H1 (cell line): ENCODE measurements around the gene TNFRSF8. TPM values are rescaled to one million over a fixed set of nuclear protein-coding genes. Genes with fewer than 3 reads are reported as not detected.
A peak's percentile ranks its signal among the peaks of the same experiment; 100 is the strongest.

ENCODE experiments used
- CTCF ChIA-PET: fragments of 300-600 bp; sonication (Branson Sonifier 250); formaldehyde crosslinking; loops from one replicate; lab custom pipeline; 2021; ENCODE audit not compliant: partially characterized antibody; lab: Charles Lee
- POLR2A ChIA-PET: fragments of 300-600 bp; sonication (Branson Sonifier 250); formaldehyde crosslinking; loops from one replicate; lab custom pipeline; 2021; ENCODE audit warnings: inconsistent platforms; ENCODE audit not compliant: partially characterized antibody; lab: Charles Lee
- DNase-seq, 2 experiments: peaks; one replicate each; pipeline versions ENCODE4 v3.0.0 to v3.0.0-alpha.2; 2010 to 2022; ENCODE audit warnings: low spot score in 2 of 2, low read depth in 1 of 2, mixed read lengths in 1 of 2
- FAIRE-seq: peaks from 2 replicates; lab custom pipeline; 2011; peaks lifted over from hg19 to GRCh38; lab: Jason Lieb, UNC
- H2AFZ ChIP-seq: 2 replicates; pipeline ENCODE4 v1.8.1; 2012; ENCODE audit warnings: low read length, inconsistent platforms
- H2AK5ac ChIP-seq: 2 replicates; pipeline ENCODE4 v1.6.1; 2013; ENCODE audit warnings: low read depth, low read length
- H2BK120ac ChIP-seq: replicated peaks from 2 replicates; pipeline ENCODE3; 2013; ENCODE audit warnings: low read depth, low read length, inconsistent platforms
- H2BK12ac ChIP-seq: 2 replicates; pipeline ENCODE4 v1.6.1; 2013; ENCODE audit warnings: low read depth, low read length
- H2BK15ac ChIP-seq: 2 replicates; pipeline ENCODE4 v1.6.1; 2013; ENCODE audit warnings: low read length
- H2BK20ac ChIP-seq: 2 replicates; pipeline ENCODE4 v1.6.1; 2013; ENCODE audit warnings: low read length
- H2BK5ac ChIP-seq: 2 replicates; pipeline ENCODE4 v1.6.1; 2013; ENCODE audit warnings: low read depth, low read length
- H3K14ac ChIP-seq: 2 replicates; pipeline ENCODE4 v1.6.1; 2013; ENCODE audit warnings: inconsistent platforms; ENCODE audit not compliant: insufficient read length
- H3K18ac ChIP-seq: 2 replicates; pipeline ENCODE4 v1.6.1; 2013; ENCODE audit warnings: low read length; ENCODE audit errors: extremely low read depth
- H3K23ac ChIP-seq: 2 replicates; pipeline ENCODE4 v1.6.1; 2013; ENCODE audit warnings: inconsistent platforms; ENCODE audit not compliant: insufficient read length
- H3K23me2 ChIP-seq: 2 replicates; pipeline ENCODE4 v1.6.1; 2013; ENCODE audit warnings: low read depth, low read length
- H3K27ac ChIP-seq: 2 replicates; pipeline ENCODE4 v1.6.1; 2011; ENCODE audit warnings: low read depth, low read length, inconsistent platforms
- H3K27me3 ChIP-seq, 4 experiments: replicated peaks in 1 of 4; 1 replicate in 1 of 4; 2 replicates in 3 of 4; pipeline versions ENCODE4 v1.6.1 to v1.8.1; 2011 to 2013; ENCODE audit warnings: low read length in 3 of 4, mild to moderate bottlenecking in 3 of 4, inconsistent platforms in 2 of 4, mixed read lengths in 2 of 4, moderate library complexity in 1 of 4; ENCODE audit not compliant: control insufficient read depth in 3 of 4, insufficient read depth in 3 of 4; ENCODE audit errors: extremely low read depth in 1 of 4
- H3K36me3 ChIP-seq, 4 experiments: 2 replicates each; pipeline versions ENCODE4 v1.6.1 to v1.8.1; 2011 to 2013; ENCODE audit warnings: mild to moderate bottlenecking in 4 of 4, low read length in 3 of 4, moderate library complexity in 2 of 4, control low read depth in 1 of 4, inconsistent platforms in 1 of 4; ENCODE audit not compliant: insufficient read depth in 4 of 4, control insufficient read depth in 2 of 4
- H3K4ac ChIP-seq: replicated peaks from 2 replicates; pipeline ENCODE3; 2013; ENCODE audit warnings: low read length, low read depth, mixed read lengths, inconsistent platforms; ENCODE audit not compliant: insufficient read length
- H3K4me1 ChIP-seq, 4 experiments: replicated peaks in 1 of 4; 1 replicate in 1 of 4; 2 replicates in 3 of 4; pipeline versions ENCODE4 v1.6.1 to v1.8.1; 2011 to 2013; ENCODE audit warnings: low read length in 3 of 4, inconsistent platforms in 2 of 4, mixed read lengths in 1 of 4; ENCODE audit not compliant: insufficient read depth in 4 of 4, control insufficient read depth in 3 of 4
- H3K4me2 ChIP-seq, 2 experiments: 2 replicates each; pipeline versions ENCODE4 v1.6.1 to v1.8.1; 2011 to 2013; ENCODE audit warnings: low read depth in 2 of 2, low read length in 2 of 2, control low read depth in 1 of 2, inconsistent platforms in 1 of 2, mild to moderate bottlenecking in 1 of 2; ENCODE audit not compliant: insufficient read depth in 1 of 2
- H3K4me3 ChIP-seq, 4 experiments: fragments of 200-600, 300-600 bp in 1 of 4; sonication (generic), shearing (Covaris generic), sonication (Bioruptor Twin) in 1 of 4; 2 replicates each; pipeline versions ENCODE4 v1.5.1 to v1.8.1; 2011 to 2016; ENCODE audit warnings: low read length in 4 of 4, low read depth in 3 of 4, control low read depth in 2 of 4, inconsistent platforms in 2 of 4, mild to moderate bottlenecking in 2 of 4, mixed read lengths in 1 of 4, moderate library complexity in 1 of 4; ENCODE audit not compliant: insufficient read depth in 2 of 4; ENCODE audit errors: extremely low read depth in 1 of 4
- H3K56ac ChIP-seq: replicated peaks from 2 replicates; pipeline ENCODE3; 2013; ENCODE audit warnings: low read depth, mild to moderate bottlenecking, mixed read lengths, low read length, inconsistent platforms; ENCODE audit not compliant: insufficient read length
- H3K79me1 ChIP-seq: 2 replicates; pipeline ENCODE4 v1.6.1; 2013; ENCODE audit warnings: low read depth, low read length, control low read depth
- H3K79me2 ChIP-seq, 2 experiments: 2 replicates each; pipeline versions ENCODE4 v1.6.1 to v1.8.1; 2012 to 2013; ENCODE audit warnings: low read length in 2 of 2, mild to moderate bottlenecking in 2 of 2, inconsistent platforms in 1 of 2; ENCODE audit not compliant: insufficient read depth in 2 of 2, control insufficient read depth in 1 of 2
- H3K9ac ChIP-seq, 4 experiments: replicated peaks in 1 of 4; 1 replicate in 1 of 4; 2 replicates in 3 of 4; pipeline versions ENCODE4 v1.6.1 to v1.8.1; 2011 to 2013; ENCODE audit warnings: low read depth in 3 of 4, low read length in 3 of 4, control low read depth in 2 of 4, mild to moderate bottlenecking in 2 of 4, moderate library complexity in 2 of 4, inconsistent platforms in 1 of 4; ENCODE audit errors: extremely low read depth in 1 of 4
- H3K9me3 ChIP-seq, 2 experiments: 2 replicates each; pipeline versions ENCODE4 v1.6.1 to v1.8.1; 2012 to 2013; ENCODE audit warnings: mild to moderate bottlenecking in 2 of 2, moderate library complexity in 2 of 2, control low read depth in 1 of 2, inconsistent platforms in 1 of 2, low read depth in 1 of 2, low read length in 1 of 2, mixed read lengths in 1 of 2; ENCODE audit not compliant: insufficient read depth in 2 of 2
- H4K20me1 ChIP-seq, 2 experiments: replicated peaks in 1 of 2; 2 replicates each; pipeline versions ENCODE3 to v1.8.1; 2011 to 2013; ENCODE audit warnings: inconsistent platforms in 2 of 2, low read length in 2 of 2, mild to moderate bottlenecking in 1 of 2; ENCODE audit not compliant: insufficient read depth in 2 of 2, control insufficient read depth in 1 of 2
- H4K5ac ChIP-seq: 2 replicates; pipeline ENCODE4 v1.6.1; 2013; ENCODE audit warnings: low read length, low read depth, mixed read lengths, inconsistent platforms; ENCODE audit not compliant: insufficient read length
- H4K8ac ChIP-seq: 2 replicates; pipeline ENCODE4 v1.8.0; 2013; ENCODE audit warnings: mild to moderate bottlenecking, moderate library complexity, low read length, inconsistent platforms; ENCODE audit not compliant: insufficient read depth; ENCODE audit errors: extremely low read depth
- H4K91ac ChIP-seq: replicated peaks from 2 replicates; pipeline ENCODE3; 2013; ENCODE audit warnings: low read length, mixed read lengths, inconsistent platforms; ENCODE audit not compliant: insufficient read length
- CREB1 ChIP-seq: IDR thresholded peaks from 2 replicates; pipeline ENCODE4 v1.6.1; 2012; ENCODE audit warnings: inconsistent platforms
- EP300 ChIP-seq, 2 experiments: IDR thresholded peaks; 1 replicate in 1 of 2; 2 replicates in 1 of 2; pipeline ENCODE4 v1.6.1; 2011 to 2012; ENCODE audit warnings: low read depth in 2 of 2, low read length in 2 of 2, mild to moderate bottlenecking in 2 of 2, borderline replicate concordance in 1 of 2, inconsistent platforms in 1 of 2, moderate library complexity in 1 of 2
- FOSL1 ChIP-seq: IDR thresholded peaks from 2 replicates; pipeline ENCODE4 v1.6.1; 2011; ENCODE audit warnings: mild to moderate bottlenecking, low read depth, low read length, moderate library complexity; ENCODE audit not compliant: insufficient read depth
- HDAC2 ChIP-seq, 2 experiments: fragments of 300-600 bp in 1 of 2; sonication (generic) in 1 of 2; IDR thresholded peaks; 2 replicates each; pipeline ENCODE4 v1.6.1; 2011 to 2012; ENCODE audit warnings: low read depth in 2 of 2, low read length in 2 of 2, mild to moderate bottlenecking in 2 of 2, moderate library complexity in 2 of 2, borderline replicate concordance in 1 of 2, inconsistent platforms in 1 of 2
- JUN ChIP-seq: IDR thresholded peaks from 2 replicates; pipeline ENCODE4 v1.6.1; 2011; ENCODE audit warnings: low read depth, mild to moderate bottlenecking, improper control_type of control experiment, low read length
- KDM5A ChIP-seq: fragments of 200-600 bp; IDR thresholded peaks from 2 replicates; pipeline ENCODE4 v1.7.1; 2012; ENCODE audit warnings: mild to moderate bottlenecking, low read length, inconsistent platforms, mixed read lengths
- POU5F1 ChIP-seq: IDR thresholded peaks from 2 replicates; pipeline ENCODE4 v1.6.1; 2011; ENCODE audit warnings: low read depth, mild to moderate bottlenecking, low read length, moderate library complexity
- RFX5 ChIP-seq: IDR thresholded peaks from 2 replicates; pipeline ENCODE4 v1.6.1; 2011; ENCODE audit warnings: low read depth, low read length, improper control_type of control experiment, borderline replicate concordance
- SIRT6 ChIP-seq: IDR thresholded peaks from one replicate; pipeline ENCODE4 v1.7.1; 2012; ENCODE audit warnings: low read length, inconsistent platforms
- SP4 ChIP-seq: IDR thresholded peaks from 2 replicates; pipeline ENCODE4 v1.6.1; 2012; ENCODE audit warnings: low read length, inconsistent platforms
- TAF1 ChIP-seq: IDR thresholded peaks from 2 replicates; pipeline ENCODE4 v1.6.1; 2011; ENCODE audit warnings: mild to moderate bottlenecking, low read depth, low read length
- TAF7 ChIP-seq: optimal IDR thresholded peaks from 2 replicates; pipeline ENCODE3; 2011; ENCODE audit warnings: low read depth, mild to moderate bottlenecking, inconsistent platforms, low read length, moderate library complexity, borderline replicate concordance
- ZNF274 ChIP-seq: IDR thresholded peaks from 2 replicates; pipeline ENCODE4 v1.7.0; 2012; ENCODE audit warnings: low read length, borderline replicate concordance; ENCODE audit errors: extremely low read depth
- WGBS, 2 experiments: shearing (Covaris generic) in 1 of 2; methylation state at CpG; one replicate each; pipeline versions ENCODE4 v1.1.6 to v1.1.7; 2013 to 2015; ENCODE audit warnings: low lambda C conversion rate in 2 of 2, mixed read lengths in 2 of 2, inconsistent platforms in 1 of 2, low coverage in 1 of 2, missing lambda C conversion rate in 1 of 2; ENCODE audit not compliant: insufficient replicate concordance in 2 of 2, insufficient coverage in 1 of 2, insufficient read length in 1 of 2; ENCODE audit errors: extremely low coverage in 1 of 2, missing lambda C conversion rate in 1 of 2; 5-methylcytosine and 5-hydroxymethylcytosine counted together
- polyA plus RNA-seq, 7 experiments: library from polyadenylated mRNA; depleted of rRNA in 3 of 7; stranded (reverse) in 5 of 7; unstranded in 2 of 7; fragments of >200 nt in 5 of 7; fragments of 200-250 nt in 2 of 7; gene quantifications; 1 replicate in 5 of 7; 2 replicates in 1 of 7; 4 replicates in 1 of 7; pipeline versions ENCODE4 v1.2.1 to v1.2.3, GENCODE V29; 2011 to 2013; ENCODE audit warnings: missing spikeins in 2 of 7, mixed read lengths in 2 of 7
- total RNA-seq: library from RNA; stranded (reverse); fragmentation: NEBNext Ultra II Directional; extraction: Animal tissue kit (Norgen Biotek cat#: 25700); gene quantifications from 2 replicates; pipeline ENCODE4 v1.2.1, GENCODE V29; 2021

The TNFRSF8 gene
- total and polyA plus RNA-seq, 2 of the 8 experiments (the other 6 are each of a cell fraction or from before 2014, with no cell fraction given) = 23.2 to 32.7 TPM

GRCh38 chr1:12073796-12074195 is 10.7 kb downstream of the TNFRSF8 start:
- 93% methylated on average over 15 of the region's 15 CpGs; no CpG with 5 or more reads in 1 of the 2 experiments for WGBS, 2 experiments
- H3K36me3 ChIP-seq = peaks cover 0 to 2% (median 0%) of the 10 kb centered on the region in 4 experiments; a peak in 2 of 8 replicates
- peaks cover 0 to 4% of the 10 kb centered on the region in 2 experiments for H4K20me1 ChIP-seq
- no peak overlapping the region for H3K23ac ChIP-seq
- H2BK15ac ChIP-seq = no peak overlapping the region
- no peak overlapping the region for H3K4me3 ChIP-seq
- H3K56ac ChIP-seq = no peak overlapping the region
- ChIA-PET CTCF (interaction anchor here (0.8 kb wide), 1 partner anchor 60 kb away, joined by 3 read pairs; no protein-coding TSS in a partner anchor), POLR2A (interaction anchor here (1.7 kb wide), 1 partner anchor 164 kb away, joined by 7 read pairs; no protein-coding TSS in a partner anchor)
- H4K91ac ChIP-seq = no peak overlapping the region
- H3K4ac ChIP-seq = no peak overlapping the region
- DNase-seq (no peak), FAIRE-seq (no peak)
- H3K27me3 ChIP-seq = no peaks in the 10 kb centered on the region
- peaks cover 0 to 23% (median 8%) of the 10 kb centered on the region in 4 experiments for H3K4me1 ChIP-seq
- no peak overlapping the region for H3K4me2 ChIP-seq
- H4K5ac ChIP-seq = no peak overlapping the region
- H2BK120ac ChIP-seq = no peak overlapping the region
- H4K8ac ChIP-seq = peak overlapping the region; percentile 79; the same call in 1 of the 2 replicates
- H3K18ac ChIP-seq = no peak overlapping the region
- H2BK20ac ChIP-seq = no peak overlapping the region
- no peak overlapping the region for H3K14ac ChIP-seq
- no peak overlapping the region for H3K9ac ChIP-seq
- no peak overlapping the region for H2BK5ac ChIP-seq
- H3K9me3 ChIP-seq = no peaks in the 10 kb centered on the region; a peak in 1 of 4 replicates
- peaks cover 0 to 29% of the 10 kb centered on the region in 2 experiments; a peak in 2 of 4 replicates for H3K79me2 ChIP-seq
- no peak overlapping the region for H2AFZ ChIP-seq
- H2BK12ac ChIP-seq = no peak overlapping the region
- H2AK5ac ChIP-seq = no peak overlapping the region
- peaks cover 7% of the 10 kb centered on the region; the same call in 1 of the 2 replicates for H3K79me1 ChIP-seq
- TF ChIP-seq TAF7 = no peak
- TF ChIP-seq JUN = no peak
- TF ChIP-seq EP300 (IDR thresholded peaks at IDR 0.05; ENCODE audit: borderline replicate concordance in 1 of 2, low read depth in 2 of 2, low read length in 2 of 2) = no peak
- TF ChIP-seq SP4 = no peak
- TF ChIP-seq HDAC2 (IDR thresholded peaks at IDR 0.05; ENCODE audit: borderline replicate concordance in 1 of 2, low read depth in 2 of 2, low read length in 2 of 2) = no peak
- TF ChIP-seq SIRT6 = no peak
- TF ChIP-seq TAF1 = no peak
- TF ChIP-seq CREB1 = no peak
- no peak for TF ChIP-seq KDM5A
- no peak for TF ChIP-seq FOSL1
- TF ChIP-seq ZNF274 = no peak
- TF ChIP-seq RFX5 = no peak
- TF ChIP-seq POU5F1 = no peak
- H3K27ac ChIP-seq = no peak overlapping the region
- no peaks in the 10 kb centered on the region for H3K23me2 ChIP-seq
